NCI-H1105 (cell line): Measurements from ENCODE around the gene TRIM29.

Source experiments
- DNase-seq: peaks from one replicate; lab custom pipeline; 2025; lab: John Stamatoyannopoulos, UW

The TRIM29 gene

GRCh38 chr11:120122924-120123683 lies 14.8 kb downstream of the TRIM29 start:
- no peak for DNase-seq

- DNase-seq, result no peak
Measured at GRCh38 chr11:120121914-120122473, 15.9 kb downstream of the TRIM29 start.

GRCh38 chr11:120121336-120121735 lies 16.6 kb downstream of the TRIM29 start:
- DNase-seq, result no peak

- no peak for DNase-seq
Measured at GRCh38 chr11:120120805-120121335, 17.0 kb downstream of the TRIM29 start.

GRCh38 chr11:120119121-120119520 lies 18.8 kb downstream of the TRIM29 start:
- DNase-seq, result no peak

GRCh38 chr11:120117991-120118390 lies 19.9 kb downstream of the TRIM29 start:
- no peak for DNase-seq

- no peak for DNase-seq
Measured at GRCh38 chr11:120116966-120117365, 20.9 kb downstream of the TRIM29 start.

GRCh38 chr11:120115272-120116000 lies 22.5 kb downstream of the TRIM29 start:
- no peak for DNase-seq

- DNase-seq, result no peak
Measured at GRCh38 chr11:120112174-120112796, 25.6 kb downstream of the TRIM29 start.

GRCh38 chr11:120109531-120109930 lies 28.4 kb downstream of the TRIM29 start:
- DNase-seq, result no peak

GRCh38 chr11:120108785-120109168 lies 29.1 kb downstream of the TRIM29 start:
- DNase-seq, result no peak

GRCh38 chr11:120108154-120108784 lies 29.6 kb downstream of the TRIM29 start:
- DNase-seq, result peak; percentile 59

GRCh38 chr11:120107692-120108091 lies 30.2 kb downstream of the TRIM29 start:
- DNase-seq, result no peak

- no peak for DNase-seq
Measured at GRCh38 chr11:120106354-120107150, 31.4 kb downstream of the TRIM29 start.

- no peak for DNase-seq
Measured at GRCh38 chr11:120105576-120105975, 32.3 kb downstream of the TRIM29 start.

GRCh38 chr11:120104041-120104565 lies 33.8 kb downstream of the TRIM29 start:
- no peak for DNase-seq

- no peak for DNase-seq
Measured at GRCh38 chr11:120102864-120103122, 35.1 kb downstream of the TRIM29 start.

GRCh38 chr11:120102050-120102863 lies 35.7 kb downstream of the TRIM29 start:
- DNase-seq, result no peak

GRCh38 chr11:120098503-120099020 lies 39.4 kb downstream of the TRIM29 start:
- no peak for DNase-seq
